Activated CD8-positive, alpha-beta memory T cell treated with anti-CD3 and anti-CD28 coated beads, Interleukin-2, amount 50 U/mL, for 4 hours (primary cell): ENCODE data around the gene MCRS1.

ENCODE experiments used
- DNase-seq: peaks from one replicate; pipeline ENCODE4 v3.0.0-alpha.2; 2020

MCRS1 gene

GRCh38 chr12:49582201-49582600 is 14.3 kb upstream of the MCRS1 start:
- no peak for DNase-seq

- DNase-seq: peak; percentile 57
These were observed 12.9 kb upstream of the MCRS1 start for GRCh38 chr12:49580572-49581535.

- no peak for DNase-seq
These were observed 10.7 kb upstream of the MCRS1 start for GRCh38 chr12:49578471-49579112.

DNA sequence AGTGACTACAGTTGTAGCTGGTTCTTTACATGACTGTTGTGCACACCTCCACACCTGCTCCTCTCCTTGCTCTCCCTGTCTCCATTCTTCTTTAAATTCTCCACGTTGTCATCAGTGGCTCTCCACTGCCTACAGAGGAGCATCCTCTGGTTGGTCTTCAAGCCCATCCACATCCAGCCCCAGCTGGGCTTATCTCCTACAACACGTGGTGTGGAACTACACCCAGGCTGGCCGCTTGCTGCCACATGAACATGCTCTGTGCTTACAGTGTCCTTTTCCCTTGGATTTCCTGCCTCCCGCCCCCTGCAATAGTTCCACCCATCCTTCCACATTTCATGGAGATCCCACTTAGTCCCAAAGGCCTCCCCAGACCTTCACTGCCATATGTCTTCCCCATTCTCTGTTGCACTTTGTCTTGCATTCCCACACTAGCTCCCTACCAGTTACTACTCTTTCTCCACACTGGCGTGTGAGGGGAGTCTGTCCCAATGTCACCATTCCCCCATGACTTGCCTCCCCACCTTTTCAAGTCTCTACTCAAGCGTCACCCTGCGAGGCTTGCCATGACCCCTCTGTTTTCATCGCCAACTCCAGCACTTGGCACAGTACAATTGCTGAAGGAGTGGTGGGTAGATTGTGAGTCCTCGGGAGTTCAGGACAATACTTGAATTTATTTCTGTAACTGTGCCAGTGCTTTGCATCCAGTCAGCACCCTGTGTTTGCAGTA is 9.8 kb upstream of the MCRS1 start:
- no peak for DNase-seq

DNA sequence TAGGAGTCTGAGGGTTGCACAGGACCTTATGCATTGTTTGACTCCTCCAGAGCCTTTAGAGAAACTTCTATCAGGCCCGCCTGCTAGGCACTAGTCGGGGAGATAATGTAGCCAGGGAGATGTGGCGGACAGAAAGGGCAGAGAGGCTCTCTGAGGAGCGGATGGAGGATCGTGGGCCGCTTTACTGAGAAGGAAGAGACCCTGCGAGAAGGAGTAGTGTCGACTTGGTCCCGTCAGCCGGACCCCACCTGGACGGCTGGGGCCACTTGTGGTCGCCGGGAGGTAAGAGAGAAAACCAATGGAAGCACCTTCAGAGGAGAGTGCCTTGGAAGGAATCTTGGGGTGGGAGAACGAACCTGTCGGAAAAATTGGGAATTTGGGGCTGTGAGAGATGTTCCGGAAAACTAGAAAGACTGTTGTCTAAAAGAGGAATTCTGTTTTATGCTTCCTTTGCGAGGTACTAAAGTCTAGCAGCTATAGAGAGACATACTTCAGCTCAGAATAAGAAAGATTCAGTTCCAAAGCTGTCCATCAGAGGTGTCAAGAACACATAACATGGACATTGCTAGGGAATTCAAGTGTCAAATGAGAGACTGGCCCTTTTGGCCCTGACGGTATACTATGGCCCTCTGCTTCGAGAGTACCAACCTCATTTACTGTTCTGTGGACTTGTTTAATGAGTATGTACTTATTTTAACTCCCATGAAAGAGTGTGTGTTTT is 660 bp upstream of the MCRS1 start:
- DNase-seq: no peak

- DNase-seq: no peak
These were observed 686 bp downstream of the MCRS1 start for GRCh38 chr12:49567302-49567610.

DNA sequence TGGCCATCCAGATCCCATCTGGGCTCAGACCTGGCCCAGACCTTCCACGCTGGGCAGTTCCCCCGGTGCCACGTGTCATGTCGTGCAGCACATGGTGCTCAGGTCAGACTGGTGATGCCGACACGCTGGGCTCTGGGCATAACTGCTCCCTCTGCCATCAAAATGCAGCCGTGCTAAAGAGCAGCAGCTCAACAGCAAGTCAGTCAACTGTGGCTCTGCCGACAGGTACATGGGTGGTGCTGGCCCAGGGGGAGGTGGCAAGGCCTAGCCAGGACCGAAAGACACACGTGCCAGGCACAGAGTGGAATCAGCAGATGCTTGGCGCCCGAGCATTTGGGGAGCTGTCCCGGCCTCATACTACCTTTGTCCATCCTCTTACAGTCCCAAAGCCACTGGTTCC is 1.6 kb downstream of the MCRS1 start:
- DNase-seq: no peak

DNA sequence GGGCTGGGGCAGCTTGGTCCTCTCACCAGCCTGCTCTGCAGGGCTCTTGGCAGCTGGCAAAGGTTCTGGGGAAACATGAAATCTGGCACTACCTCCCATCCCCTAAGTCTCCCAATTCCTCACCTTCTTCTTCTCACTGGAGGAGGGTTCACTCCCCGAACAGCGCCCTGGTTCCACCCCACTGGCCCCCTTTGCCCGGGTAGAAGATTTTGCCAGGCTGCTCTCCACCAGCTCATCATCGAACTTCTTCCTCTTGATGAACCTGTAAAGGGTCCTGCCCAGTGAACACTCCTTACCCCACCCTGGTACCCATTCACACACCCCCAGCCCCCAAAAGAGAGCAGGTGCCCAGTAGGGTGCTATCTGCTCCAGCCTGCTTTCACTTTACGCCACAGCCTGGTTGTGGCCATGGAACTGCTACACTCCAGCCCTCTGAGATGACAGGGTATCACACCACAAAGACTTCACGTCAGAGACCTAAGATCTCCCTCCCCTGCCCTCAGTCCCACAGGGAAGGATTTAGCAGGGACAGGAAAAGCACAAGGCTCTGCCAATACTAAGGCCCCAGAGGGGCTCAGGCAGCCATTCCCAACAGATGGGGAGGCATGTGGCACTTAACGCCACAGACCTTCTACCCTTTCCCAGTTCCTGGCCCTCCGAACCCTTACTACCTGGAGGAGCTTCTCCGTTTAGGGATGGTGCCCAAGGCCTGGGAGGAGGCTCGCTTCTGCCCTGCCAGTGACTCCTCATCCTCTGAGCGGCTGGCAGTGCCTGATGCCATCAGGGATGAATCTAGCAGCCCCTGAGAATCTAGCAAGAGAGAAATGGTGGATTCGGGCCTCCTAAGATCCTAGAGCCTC is 2.3 kb downstream of the MCRS1 start:
- no peak for DNase-seq

DNA sequence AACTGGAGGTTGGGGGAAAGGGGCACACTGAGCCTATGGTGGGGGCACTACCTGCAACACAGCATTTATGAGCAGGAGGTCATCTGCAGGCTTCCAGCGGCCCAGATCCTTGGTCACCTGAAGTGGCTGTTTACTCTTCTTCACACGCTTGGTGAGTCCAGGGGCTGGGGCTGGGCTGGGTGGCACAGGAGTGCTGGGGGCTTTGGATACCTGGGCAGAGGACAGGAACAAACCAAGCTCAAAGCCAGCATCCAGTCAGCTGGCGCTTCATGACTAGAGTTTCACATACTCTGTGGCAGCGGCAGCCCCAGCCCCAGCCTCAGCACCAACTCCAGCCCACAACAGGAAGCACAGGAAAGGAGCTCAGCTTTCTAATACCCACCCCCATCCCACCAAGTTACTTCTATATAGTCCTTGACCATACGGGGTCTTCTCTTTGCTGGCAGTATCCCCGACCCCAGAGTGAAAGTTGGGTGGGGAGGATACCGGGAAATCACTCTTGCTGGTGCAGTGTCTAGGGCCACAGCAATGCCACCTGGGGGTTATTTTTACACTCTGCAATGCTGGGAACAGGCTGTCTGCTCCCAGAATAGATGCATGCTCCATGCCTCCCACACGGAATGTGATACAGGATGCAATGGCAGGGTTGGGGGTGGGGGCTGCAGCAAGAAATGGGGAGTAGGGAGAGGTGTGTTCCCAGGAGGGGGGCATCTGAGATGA is 3.1 kb downstream of the MCRS1 start:
- DNase-seq: no peak

- no peak for DNase-seq
These were observed 3.8 kb downstream of the MCRS1 start for GRCh38 chr12:49563951-49564685.

- DNase-seq: no peak
These were observed 5.1 kb downstream of the MCRS1 start for GRCh38 chr12:49562831-49563230.

DNA sequence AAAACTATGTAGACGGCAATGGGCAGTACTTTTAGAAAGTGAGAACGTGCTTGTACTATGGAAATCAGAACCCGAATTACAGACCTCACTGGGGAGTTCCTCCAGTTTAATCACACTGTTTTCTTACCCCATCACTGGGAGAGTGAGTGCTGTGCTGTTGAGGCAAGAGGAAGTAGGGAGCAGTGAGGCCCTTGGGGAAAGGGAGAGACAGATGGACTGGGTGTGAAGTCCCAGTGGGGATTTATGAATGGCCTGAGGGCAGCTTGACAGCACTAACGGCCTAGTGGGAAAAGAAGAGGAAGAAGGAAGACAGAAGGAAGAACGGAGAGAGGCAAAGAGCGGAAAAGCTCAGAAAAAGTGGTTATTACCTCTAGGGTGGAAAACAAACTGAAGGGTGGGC is 5.7 kb downstream of the MCRS1 start:
- no peak for DNase-seq

DNA sequence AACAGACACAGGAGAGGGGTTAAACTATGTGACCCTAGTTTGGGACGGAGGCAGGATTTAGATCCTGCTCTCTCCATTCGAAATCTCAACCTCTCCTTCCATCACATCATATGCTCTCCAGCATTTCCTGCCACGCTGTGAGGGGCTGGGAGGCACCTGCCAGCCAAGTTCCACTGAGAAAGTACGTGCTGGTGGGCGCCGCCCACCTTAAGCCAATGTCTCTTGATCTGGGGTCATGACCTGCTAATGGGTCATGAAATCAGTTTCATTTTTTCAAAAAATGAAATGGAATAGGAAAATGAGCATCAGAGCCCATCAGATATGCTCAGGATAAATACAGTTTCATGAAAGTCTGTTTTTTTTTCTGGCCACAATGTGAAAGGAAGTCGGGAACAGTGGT is 7.2 kb downstream of the MCRS1 start:
- no peak for DNase-seq

DNA sequence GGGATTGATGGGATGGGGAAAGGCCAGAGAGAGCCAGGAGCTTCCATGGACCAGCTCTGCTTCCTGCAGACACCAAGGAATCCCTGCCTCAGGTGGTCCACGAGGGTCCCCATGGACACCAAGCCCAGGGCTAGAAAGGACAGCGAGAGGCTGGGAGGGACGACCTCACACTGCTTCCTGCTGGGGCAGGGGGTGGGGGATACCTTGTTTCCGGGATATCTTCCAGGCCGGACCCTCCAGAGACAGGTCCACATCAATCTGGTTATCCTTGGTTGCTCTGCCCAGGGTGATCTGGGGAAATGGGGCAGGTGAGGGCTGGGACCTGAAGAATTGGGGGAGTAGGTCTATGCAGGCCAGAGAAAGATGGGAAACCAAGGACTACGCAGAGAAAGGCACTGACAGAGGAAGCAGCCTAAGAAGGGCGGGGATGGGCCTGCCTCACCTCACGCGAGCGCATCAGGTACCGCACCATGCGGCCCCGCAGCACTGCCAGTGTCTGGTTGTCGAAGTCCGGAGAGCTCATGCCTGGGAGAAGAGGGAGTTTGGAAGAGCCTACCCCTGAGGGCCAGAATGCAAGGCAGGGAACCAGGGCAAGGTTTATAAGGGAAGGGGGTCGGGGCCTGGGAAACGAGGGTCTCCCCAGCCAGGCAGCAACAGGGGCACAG is 8.8 kb downstream of the MCRS1 start:
- DNase-seq: no peak

GRCh38 chr12:49558526-49558925 is 9.4 kb downstream of the MCRS1 start:
- DNase-seq: no peak

DNA sequence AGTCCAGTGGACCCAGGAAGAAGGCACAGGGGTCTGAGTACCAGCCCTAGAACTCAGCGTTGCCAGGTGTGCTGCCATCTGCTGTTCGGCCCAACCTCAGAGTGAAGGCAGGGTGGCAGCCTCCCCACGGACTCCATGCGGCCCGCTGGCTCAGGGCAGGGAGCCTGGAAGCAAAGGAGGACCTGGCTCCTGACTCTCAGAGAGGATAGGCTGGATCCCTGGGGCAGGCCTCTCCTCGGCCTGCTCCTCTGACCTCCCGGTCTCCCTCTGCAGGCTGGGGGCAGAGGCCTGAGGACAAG is 10.1 kb downstream of the MCRS1 start:
- DNase-seq: no peak

GRCh38 chr12:49557187-49557916 is 10.6 kb downstream of the MCRS1 start:
- DNase-seq: no peak

DNA sequence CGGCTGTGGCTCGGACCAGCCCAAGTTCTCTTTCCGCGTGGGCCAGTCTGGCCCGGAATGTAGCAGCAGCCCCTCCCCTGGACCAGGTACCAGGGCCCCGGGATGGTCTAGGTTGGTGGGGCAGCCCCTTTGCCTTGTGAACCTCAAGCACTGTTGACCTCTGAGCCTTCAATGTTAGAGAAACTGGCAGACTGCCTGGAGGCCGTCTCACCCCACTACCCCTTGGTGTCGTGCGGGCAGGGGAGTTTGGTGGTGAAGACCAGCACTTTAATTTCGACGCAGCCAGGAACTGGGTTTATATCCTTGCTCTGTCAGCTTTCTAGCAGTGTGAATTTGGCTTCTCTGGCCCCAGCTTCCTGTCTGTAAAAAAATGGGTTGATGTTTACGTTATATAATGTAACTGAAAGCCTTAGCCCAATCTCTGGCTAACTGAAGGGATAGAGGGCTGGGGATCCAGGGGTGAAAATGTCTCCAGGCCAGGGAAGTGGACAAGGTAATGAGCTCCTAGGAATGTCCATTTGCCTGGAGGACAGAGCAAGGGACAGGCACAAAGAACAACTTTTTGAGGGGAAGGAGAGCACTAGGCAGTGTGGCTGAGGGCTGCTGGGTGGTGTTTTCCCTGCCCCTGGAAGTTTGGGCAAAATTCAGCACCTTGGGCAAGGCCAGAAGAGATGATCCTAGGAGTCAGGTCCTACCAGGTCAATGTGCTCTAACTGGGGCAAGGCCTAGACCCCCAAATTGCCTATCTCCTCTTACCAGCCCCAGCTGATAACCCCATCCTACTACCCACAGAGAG is 11.4 kb downstream of the MCRS1 start:
- no peak for DNase-seq
